Endometrial microvascular endothelial cells (primary cell): ENCODE data around the gene KCTD21. TPM values are rescaled to one million over a fixed set of nuclear protein-coding genes. Genes with fewer than 3 reads are reported as not detected.

ENCODE experiments used
- total RNA-seq: library from RNA; depleted of rRNA; stranded (reverse); fragments of >200 nt; gene quantifications from one replicate; pipeline ENCODE4 v1.2.3, GENCODE V29; 2015; ENCODE audit errors: inconsistent ontology term

The KCTD21 gene
- total RNA-seq, 1 donor from 2014 or later = 8.1 TPM

Other genes starting within 250 kb of the KCTD21 start
- 23.5 TPM for gene INTS4, start 194.0 kb downstream of the KCTD21 start, total RNA-seq
- 1.7 TPM for gene KCTD14, start 165.3 kb downstream of the KCTD21 start, total RNA-seq
- gene THRSP, start 124.8 kb downstream of the KCTD21 start, total RNA-seq = not detected
- gene NDUFC2, start 108.8 kb downstream of the KCTD21 start, total RNA-seq = 149 TPM
- gene ALG8, start 49.0 kb downstream of the KCTD21 start, total RNA-seq = 57.9 TPM
- 7.9 TPM for gene USP35, start 293 bp upstream of the KCTD21 start, total RNA-seq
- gene GAB2, start 229.2 kb upstream of the KCTD21 start, total RNA-seq = 16.8 TPM